Neural crest cell (in vitro differentiated cells): Measurements from ENCODE around the gene SLC27A4. TPM values are rescaled to one million over a fixed set of nuclear protein-coding genes. Genes with fewer than 3 reads are reported as not detected.

ENCODE experiments used
- DNase-seq: peaks from one replicate; pipeline ENCODE4 v3.0.0; 2021; ENCODE audit warnings: low read depth, mixed read lengths, low spot score
- H3K27ac Mint-ChIP-seq: one replicate; pipeline ENCODE4 v1.8.0; 2021; ENCODE audit warnings: mild to moderate bottlenecking, mixed read lengths; ENCODE audit not compliant: unreplicated experiment
- H3K27me3 Mint-ChIP-seq: 2 replicates; pipeline ENCODE4 v1.8.0; 2021; ENCODE audit warnings: low read depth, mild to moderate bottlenecking, mixed read lengths
- H3K36me3 Mint-ChIP-seq: 2 replicates; pipeline ENCODE4 v1.8.0; 2021; ENCODE audit warnings: low read depth, mild to moderate bottlenecking, mixed read lengths
- H3K4me1 Mint-ChIP-seq: 2 replicates; pipeline ENCODE4 v1.8.0; 2021; ENCODE audit warnings: mixed read lengths
- H3K4me3 Mint-ChIP-seq: one replicate; pipeline ENCODE4 v1.8.0; 2021; ENCODE audit warnings: mild to moderate bottlenecking, mixed read lengths
- H3K9me3 Mint-ChIP-seq: 2 replicates; pipeline ENCODE4 v1.8.0; 2021; ENCODE audit warnings: mixed read lengths
- CTCF ChIP-seq: fragments of 200-600 bp; sonication (generic); conservative IDR thresholded peaks from 2 replicates; pipeline ENCODE4 v1.5.0; 2021; ENCODE audit warnings: antibody characterized with exemption, mild to moderate bottlenecking
- total RNA-seq: library from RNA; stranded (reverse); gene quantifications from 2 replicates; pipeline ENCODE4 v1.2.1, GENCODE V29; 2021

SLC27A4 gene
- total RNA-seq, 1 donor from 2014 or later, result 45.6 TPM

- DNase-seq, result no peak
- H3K27ac Mint-ChIP-seq, result peak overlapping the region; percentile 97
- H3K4me3 Mint-ChIP-seq, result peak overlapping the region; percentile 94
- peaks cover 35% of the 10 kb centered on the region for H3K27me3 Mint-ChIP-seq
- no peak for TF ChIP-seq CTCF
- H3K9me3 Mint-ChIP-seq, result no peaks in the 10 kb centered on the region
- H3K4me1 Mint-ChIP-seq, result peaks cover 77% of the 10 kb centered on the region
- peaks cover 19% of the 10 kb centered on the region for H3K36me3 Mint-ChIP-seq
Measured at GRCh38 chr9:128383791-128384190, 43.5 kb downstream of the SLC27A4 start.

GRCh38 chr9:128384801-128385495 lies 44.6 kb downstream of the SLC27A4 start:
- no peak for TF ChIP-seq CTCF
- Mint-ChIP-seq H3K4me3 (peak overlapping the region; percentile 94), H3K27ac (peak overlapping the region; percentile 84), H3K27me3 (peaks cover 43% of the 10 kb centered on the region), H3K9me3 (no peaks in the 10 kb centered on the region), H3K36me3 (peaks cover 25% of the 10 kb centered on the region), H3K4me1 (peaks cover 85% of the 10 kb centered on the region)
- no peak for DNase-seq

GRCh38 chr9:128385496-128386460 lies 45.5 kb downstream of the SLC27A4 start:
- peaks cover 51% of the 10 kb centered on the region for H3K27me3 Mint-ChIP-seq
- peak; percentile 44 for DNase-seq
- H3K27ac Mint-ChIP-seq, result peak overlapping the region; percentile 97
- H3K4me1 Mint-ChIP-seq, result peaks cover 88% of the 10 kb centered on the region
- H3K36me3 Mint-ChIP-seq, result peaks cover 28% of the 10 kb centered on the region
- no peak for TF ChIP-seq CTCF
- peak overlapping the region; percentile 94 for H3K4me3 Mint-ChIP-seq
- H3K9me3 Mint-ChIP-seq, result no peaks in the 10 kb centered on the region

GRCh38 chr9:128388150-128388549 lies 47.8 kb downstream of the SLC27A4 start:
- Mint-ChIP-seq H3K4me1 (peaks cover 76% of the 10 kb centered on the region), H3K36me3 (peaks cover 40% of the 10 kb centered on the region), H3K27me3 (peaks cover 66% of the 10 kb centered on the region), H3K4me3 (peak overlapping the region; percentile 94), H3K9me3 (no peaks in the 10 kb centered on the region), H3K27ac (no peak overlapping the region)
- DNase-seq, result no peak
- TF ChIP-seq CTCF, result no peak

- Mint-ChIP-seq H3K9me3 (no peaks in the 10 kb centered on the region), H3K36me3 (peaks cover 45% of the 10 kb centered on the region), H3K27ac (peak overlapping the region; percentile 78), H3K27me3 (peaks cover 72% of the 10 kb centered on the region), H3K4me1 (peaks cover 72% of the 10 kb centered on the region), H3K4me3 (peak overlapping the region; percentile 94)
- no peak for TF ChIP-seq CTCF
- DNase-seq, result no peak
Measured at GRCh38 chr9:128389395-128390149, 49.2 kb downstream of the SLC27A4 start.
